KMS-11 (cell line): ENCODE results near the gene RAD1.

Source experiments
- H2AFZ ChIP-seq: fragments of 200-600 bp; sonication (generic); 2 replicates; pipeline ENCODE4 v1.6.1; 2016; ENCODE audit warnings: antibody characterized with exemption, mixed run types, low read depth
- H3K27ac ChIP-seq: fragments of 200-600 bp; sonication (generic); 2 replicates; pipeline ENCODE4 v1.6.1; 2016; ENCODE audit warnings: mild to moderate bottlenecking, mixed run types
- H3K27me3 ChIP-seq: fragments of 200-600 bp; sonication (generic); 2 replicates; pipeline ENCODE4 v1.6.1; 2017; ENCODE audit warnings: mild to moderate bottlenecking, low read depth, mixed run types, moderate library complexity; ENCODE audit not compliant: insufficient read depth
- H3K36me3 ChIP-seq: fragments of 200-600 bp; sonication (generic); 2 replicates; pipeline ENCODE4 v1.6.1; 2017; ENCODE audit warnings: mild to moderate bottlenecking, mixed run types; ENCODE audit not compliant: insufficient read depth
- H3K4me1 ChIP-seq: fragments of 200-600 bp; sonication (generic); 2 replicates; pipeline ENCODE4 v1.6.1; 2016; ENCODE audit warnings: mild to moderate bottlenecking, low read depth, mixed run types; ENCODE audit not compliant: poor library complexity, severe bottlenecking
- H3K4me2 ChIP-seq: fragments of 200-600 bp; sonication (generic); 2 replicates; pipeline ENCODE4 v1.7.0; 2016; ENCODE audit warnings: mild to moderate bottlenecking, mixed run types
- H3K4me3 ChIP-seq: fragments of 200-600 bp; sonication (generic); IDR thresholded peaks from 2 replicates; pipeline ENCODE4 v1.6.1; 2017; ENCODE audit warnings: low read depth, low read length, mixed read lengths; ENCODE audit not compliant: insufficient read depth
- H3K79me2 ChIP-seq: fragments of 200-600 bp; sonication (generic); 2 replicates; pipeline ENCODE4 v1.6.1; 2016; ENCODE audit warnings: low read depth, mixed run types; ENCODE audit not compliant: insufficient read depth
- H3K9ac ChIP-seq: fragments of 200-600 bp; sonication (generic); 2 replicates; pipeline ENCODE4 v1.6.1; 2016; ENCODE audit warnings: mild to moderate bottlenecking, mixed run types
- H4K20me1 ChIP-seq: fragments of 200-600 bp; sonication (generic); 2 replicates; pipeline ENCODE4 v1.6.1; 2016; ENCODE audit warnings: mild to moderate bottlenecking, mixed run types; ENCODE audit not compliant: insufficient read depth
- CTCF ChIP-seq: fragments of 200-600 bp; sonication (generic); conservative IDR thresholded peaks from 2 replicates; pipeline ENCODE4 v1.6.1; 2017; ENCODE audit warnings: low read depth, mild to moderate bottlenecking, antibody characterized with exemption, low read length, moderate library complexity, mixed read lengths

RAD1 gene

GRCh38 chr5:34897646-34898045 lies 17.7 kb downstream of the RAD1 start:
- Histone ChIP-seq H3K4me1 (no peaks in the 10 kb centered on the region), H3K36me3 (no peaks in the 10 kb centered on the region), H3K27me3 (no peaks in the 10 kb centered on the region), H2AFZ (no peak overlapping the region), H4K20me1 (no peaks in the 10 kb centered on the region), H3K79me2 (no peaks in the 10 kb centered on the region), H3K4me2 (no peak overlapping the region), H3K9ac (no peak overlapping the region), H3K4me3 (no peak overlapping the region), H3K27ac (no peak overlapping the region)
- no peak for TF ChIP-seq CTCF

GRCh38 chr5:34895641-34896419 lies 19.5 kb downstream of the RAD1 start:
- Histone ChIP-seq H3K27me3 (no peaks in the 10 kb centered on the region), H3K27ac (no peak overlapping the region), H3K4me3 (no peak overlapping the region), H3K79me2 (no peaks in the 10 kb centered on the region), H2AFZ (no peak overlapping the region), H3K4me1 (no peaks in the 10 kb centered on the region), H3K9ac (no peak overlapping the region), H3K4me2 (no peak overlapping the region), H4K20me1 (no peaks in the 10 kb centered on the region), H3K36me3 (no peaks in the 10 kb centered on the region)
- TF ChIP-seq CTCF: no peak

GRCh38 chr5:34894716-34895115 lies 20.6 kb downstream of the RAD1 start:
- no peaks in the 10 kb centered on the region for H4K20me1 ChIP-seq
- no peak overlapping the region for H3K4me3 ChIP-seq
- H3K4me1 ChIP-seq: no peaks in the 10 kb centered on the region
- H2AFZ ChIP-seq: no peak overlapping the region
- H3K4me2 ChIP-seq: no peak overlapping the region
- H3K27ac ChIP-seq: no peak overlapping the region
- no peaks in the 10 kb centered on the region for H3K36me3 ChIP-seq
- H3K79me2 ChIP-seq: no peaks in the 10 kb centered on the region
- no peaks in the 10 kb centered on the region for H3K27me3 ChIP-seq
- no peak for TF ChIP-seq CTCF
- no peak overlapping the region for H3K9ac ChIP-seq

- Histone ChIP-seq H3K79me2 (no peaks in the 10 kb centered on the region), H3K4me1 (no peaks in the 10 kb centered on the region), H4K20me1 (no peaks in the 10 kb centered on the region), H2AFZ (no peak overlapping the region), H3K27ac (no peak overlapping the region), H3K27me3 (no peaks in the 10 kb centered on the region), H3K9ac (no peak overlapping the region), H3K36me3 (no peaks in the 10 kb centered on the region), H3K4me2 (no peak overlapping the region), H3K4me3 (no peak overlapping the region)
- TF ChIP-seq CTCF: no peak
These were observed 22.9 kb downstream of the RAD1 start for GRCh38 chr5:34892414-34892813.
